Peyer's patch (tissue), 4 donors: Measurements from ENCODE around the gene DDR2. TPM values are rescaled to one million over a fixed set of nuclear protein-coding genes. Genes with fewer than 3 reads are reported as not detected.
"Not testable (repeated sequence)": the region's sequence is repeated elsewhere in the genome, so short reads cannot be mapped to it uniquely, and the experiment has no call there.

Experiments
- DNase-seq, 3 donors: peaks; one replicate each; pipeline ENCODE4 v3.0.0-alpha.2; 2017 to 2019
- H3K27ac ChIP-seq, 4 donors: fragments of 200-600 bp; sonication (generic); one replicate each; pipeline ENCODE4 v1.5.1; 2016 to 2019
- H3K27me3 ChIP-seq, 2 donors: fragments of 200-600 bp; sonication (generic); one replicate each; pipeline ENCODE4 v1.5.1; 2019
- H3K36me3 ChIP-seq, 3 donors: fragments of 200-600 bp; sonication (generic); one replicate each; pipeline ENCODE4 v1.5.1; 2016 to 2019
- H3K4me1 ChIP-seq, 4 donors: fragments of 200-600 bp; sonication (generic); one replicate each; pipeline ENCODE4 v1.5.1; 2016 to 2019
- H3K4me3 ChIP-seq, 4 donors: fragments of 200-600 bp; sonication (generic); 1 replicate in 3 of 4; 2 replicates in 1 of 4; pipeline ENCODE4 v1.5.1; 2016 to 2019; ENCODE audit warnings: mild to moderate bottlenecking in 1 of 4
- H3K9me3 ChIP-seq, 4 donors: fragments of 200-600 bp; sonication (generic); one replicate each; pipeline ENCODE4 v1.5.1; 2016 to 2019; ENCODE audit warnings: mild to moderate bottlenecking in 1 of 4
- CTCF ChIP-seq, 6 experiments: fragments of 450-650 bp in 4 of 6; fragments of 200-600 bp in 2 of 6; sonication (generic) in 1 of 6; IDR thresholded peaks; one replicate each; pipeline ENCODE4 v1.5.1; 2017 to 2019; ENCODE audit warnings: antibody characterized with exemption in 6 of 6, mild to moderate bottlenecking in 3 of 6, moderate library complexity in 1 of 6
- POLR2A ChIP-seq, 2 donors: fragments of 450-650 bp; IDR thresholded peaks; one replicate each; pipeline ENCODE4 v1.5.1; 2017; ENCODE audit warnings: antibody characterized with exemption in 2 of 2, mild to moderate bottlenecking in 2 of 2, moderate library complexity in 2 of 2
- total RNA-seq, 4 donors: library from RNA; depleted of rRNA; stranded (reverse); fragments of >200 nt; gene quantifications; one replicate each; pipeline ENCODE4 v1.1.0, GENCODE V29; 2016

DDR2 gene
- 100 to 1,000 TPM in 1 of 4 donors, 10 to 100 TPM in 3; 14.9 to 112 (median 37.2) TPM for total RNA-seq

- Histone ChIP-seq H3K9me3 (no peaks in the 10 kb centered on the region), H3K27me3 (no peaks in the 10 kb centered on the region), H3K4me3 (peak within 1 kb of the TSS; percentile 2 to 47 (median 24)), H3K4me1 (no peaks in the 10 kb centered on the region), H3K36me3 (no peaks in the 10 kb centered on the region), H3K27ac (peak within 1 kb of the TSS; percentile 61 to 84 (median 66))
- TF ChIP-seq CTCF (IDR thresholded peaks at IDR 0.05): no peak
- TF ChIP-seq POLR2A (IDR thresholded peaks at IDR 0.05): no peak
- DNase-seq: peak in 1 of 3 donors; percentile 77
Measured at GRCh38 chr1:162632217-162632666, at the start of gene DDR2. Gene DDR2 (plus strand): TSS chr1:162632464. CDS start chr1:162719064, 86,600 bp downstream.

GRCh38 chr1:162582901-162583300, 49.4 kb upstream of the DDR2 start:
- Histone ChIP-seq H3K27ac (peak overlapping the region in 2 of 4 donors; percentile 72 to 77), H3K4me1 (peaks cover 0 to 16% (median 0%) of the 10 kb centered on the region in 4 donors), H3K36me3 (peaks cover 0 to 58% (median 0%) of the 10 kb centered on the region in 3 donors)
- H3K4me3 ChIP-seq, H3K27me3 ChIP-seq, H3K9me3 ChIP-seq: not testable (repeated sequence)
- DNase-seq: peak in 2 of 3 donors; percentile 66 to 78

GRCh38 chr1:162585101-162585500, 47.2 kb upstream of the DDR2 start:
- H3K4me1 ChIP-seq: peaks cover 0 to 11% (median 0%) of the 10 kb centered on the region in 4 donors
- H3K27me3 ChIP-seq, DNase-seq, H3K4me3 ChIP-seq, H3K27ac ChIP-seq, H3K9me3 ChIP-seq: not testable (repeated sequence)
- peaks cover 0 to 59% (median 0%) of the 10 kb centered on the region in 3 donors for H3K36me3 ChIP-seq

GRCh38 chr1:162587347-162587746, 44.9 kb upstream of the DDR2 start:
- Histone ChIP-seq H3K36me3 (peaks cover 0 to 61% (median 0%) of the 10 kb centered on the region in 3 donors), H3K9me3 (no peaks in the 10 kb centered on the region), H3K4me3 (no peak overlapping the region), H3K4me1 (peaks cover 0 to 6% (median 0%) of the 10 kb centered on the region in 4 donors), H3K27me3 (no peaks in the 10 kb centered on the region), H3K27ac (no peak overlapping the region)
- DNase-seq: no peak
- no peak for TF ChIP-seq POLR2A (IDR thresholded peaks at IDR 0.05)
- no peak for TF ChIP-seq CTCF (IDR thresholded peaks at IDR 0.05)

DNA sequence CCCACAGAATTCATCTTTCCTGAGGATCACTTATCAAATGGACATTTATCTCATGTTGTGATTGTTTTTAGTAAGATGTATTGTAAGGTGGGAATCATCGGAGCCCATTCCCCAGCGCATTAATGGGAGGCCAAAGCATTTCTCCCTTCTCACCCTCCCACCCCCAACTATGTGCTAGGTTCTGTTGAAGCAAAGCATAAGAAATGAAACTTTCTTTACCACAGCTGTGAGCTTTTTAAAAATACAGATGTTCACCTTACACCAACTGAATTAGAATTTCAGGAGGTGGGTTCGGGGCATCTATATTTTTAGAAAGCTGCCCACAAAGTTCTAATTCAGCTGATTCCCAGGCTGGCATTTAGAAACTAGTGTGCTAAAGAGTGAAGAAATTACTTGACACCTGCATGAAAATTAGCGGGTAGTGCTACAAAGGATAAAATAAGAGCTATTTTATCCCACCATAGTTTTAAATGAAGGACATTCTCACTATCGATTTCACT, 44.5 kb upstream of the DDR2 start:
- H3K36me3 ChIP-seq: peaks cover 0 to 65% (median 0%) of the 10 kb centered on the region in 3 donors
- no peak for DNase-seq
- H3K9me3 ChIP-seq: no peaks in the 10 kb centered on the region
- H3K27me3 ChIP-seq: no peaks in the 10 kb centered on the region
- no peak overlapping the region for H3K4me3 ChIP-seq
- H3K4me1 ChIP-seq: peaks cover 0 to 6% (median 0%) of the 10 kb centered on the region in 4 donors
- no peak overlapping the region for H3K27ac ChIP-seq
- TF ChIP-seq POLR2A (IDR thresholded peaks at IDR 0.05) (no peak), CTCF (IDR thresholded peaks at IDR 0.05) (no peak)

- H3K4me3 ChIP-seq: no peak overlapping the region
- no peaks in the 10 kb centered on the region for H3K4me1 ChIP-seq
- H3K9me3 ChIP-seq: no peaks in the 10 kb centered on the region
- no peak for TF ChIP-seq CTCF (IDR thresholded peaks at IDR 0.05)
- TF ChIP-seq POLR2A (IDR thresholded peaks at IDR 0.05): no peak
- H3K27ac ChIP-seq: no peak overlapping the region
- no peaks in the 10 kb centered on the region for H3K27me3 ChIP-seq
- DNase-seq: no peak
- H3K36me3 ChIP-seq: peaks cover 0 to 71% (median 0%) of the 10 kb centered on the region in 3 donors
Measured at GRCh38 chr1:162590101-162590500, 42.2 kb upstream of the DDR2 start.

- H3K36me3 ChIP-seq: peaks cover 0 to 67% (median 0%) of the 10 kb centered on the region in 3 donors
- TF ChIP-seq CTCF (IDR thresholded peaks at IDR 0.05): no peak
- TF ChIP-seq POLR2A (IDR thresholded peaks at IDR 0.05): no peak
Measured at GRCh38 chr1:162590686-162591085, 41.6 kb upstream of the DDR2 start.

More at GRCh38 chr1:162590686-162591085, 41.6 kb upstream of the DDR2 start:
- Histone ChIP-seq H3K27ac (no peak overlapping the region), H3K9me3 (no peaks in the 10 kb centered on the region), H3K4me3 (no peak overlapping the region), H3K27me3 (no peaks in the 10 kb centered on the region), H3K4me1 (no peaks in the 10 kb centered on the region)
- no peak for DNase-seq
